Gastrocnemius medialis (tissue), 4 donors: ENCODE measurements around the gene DGKG.

Experiments
- CTCF ChIP-seq, 5 experiments: fragments of 450-650 bp in 3 of 5; fragments of 200-600 bp in 2 of 5; sonication (generic) in 2 of 5; IDR thresholded peaks in 4 of 5; conservative IDR thresholded peaks in 1 of 5; 1 replicate in 4 of 5; 2 replicates in 1 of 5; pipeline ENCODE4 v1.5.1; 2016 to 2019; ENCODE audit warnings: antibody characterized with exemption in 5 of 5, mild to moderate bottlenecking in 3 of 5, moderate library complexity in 3 of 5
- POLR2A ChIP-seq, 2 donors: fragments of 450-650 bp; IDR thresholded peaks; one replicate each; pipeline ENCODE4 v1.6.1; 2017; ENCODE audit warnings: antibody characterized with exemption in 2 of 2, mild to moderate bottlenecking in 2 of 2, moderate library complexity in 2 of 2

GRCh38 chr3:186257866-186258265 is 104.2 kb downstream of the DGKG start:
- TF ChIP-seq CTCF (IDR thresholded peaks at IDR 0.05 in 4 of 5, conservative IDR thresholded peaks at IDR 0.05 in 1 of 5) (no peak), POLR2A (IDR thresholded peaks at IDR 0.05) (no peak)
